ENCODE results near the gene ADGRG6.

Gene ADGRG6

GRCh38 chr6:142322066-142322465 lies 20.3 kb downstream of the ADGRG6 start:
- no peak for DNase-seq (ENCODE audit: low read depth)

DNA sequence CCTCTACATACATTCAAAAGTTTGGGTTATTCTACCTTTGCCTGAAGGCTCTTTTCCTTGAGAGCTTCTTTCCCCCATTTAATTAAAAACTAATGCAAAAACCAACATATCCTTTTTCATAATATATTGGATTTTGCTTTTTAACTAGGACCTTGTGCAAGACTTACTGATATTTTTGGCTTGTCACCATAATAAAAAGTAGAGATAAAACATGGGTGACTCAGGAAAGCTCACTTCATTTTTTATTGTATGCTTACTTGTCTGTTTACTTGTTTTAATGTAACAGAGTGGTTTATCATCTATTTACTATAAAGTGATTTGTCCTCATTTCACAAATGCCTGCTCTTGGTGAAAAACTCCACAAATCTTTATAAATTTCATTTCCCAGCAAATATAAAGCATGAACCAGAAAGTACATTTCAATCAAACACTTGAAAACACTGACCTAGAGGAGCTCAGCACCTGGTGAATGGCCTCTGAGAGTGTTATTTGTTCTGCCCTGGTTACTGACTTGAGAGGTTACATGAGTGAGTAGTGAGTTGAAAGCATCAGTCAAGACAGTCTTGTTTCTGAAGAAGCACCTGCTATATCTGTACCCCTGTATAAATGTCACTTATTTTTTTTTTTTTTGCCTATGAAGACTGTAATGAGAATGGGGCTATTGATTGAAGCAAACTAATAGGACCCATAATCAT lies 20.8 kb downstream of the ADGRG6 start:
- no peak for DNase-seq (ENCODE audit: low read depth)

DNA sequence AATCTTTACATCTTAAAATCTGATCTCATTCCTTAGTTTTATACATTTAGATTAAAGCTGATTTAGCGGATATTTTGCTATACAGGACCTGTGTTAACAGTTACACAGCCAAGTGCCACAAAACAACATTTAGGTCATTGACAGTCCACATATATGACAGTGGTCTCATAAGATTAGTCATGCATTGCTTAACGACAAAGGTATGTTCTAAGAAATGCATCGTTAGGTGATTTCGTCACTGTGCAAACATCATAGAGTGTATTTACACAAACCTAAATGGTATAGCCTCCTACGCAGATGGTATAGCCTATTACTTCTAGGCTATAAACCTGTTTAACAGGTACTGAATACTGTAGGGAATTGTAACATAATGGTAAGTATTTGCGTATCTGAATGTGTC lies 21.6 kb downstream of the ADGRG6 start:
- no peak for DNase-seq (ENCODE audit: low read depth)

GRCh38 chr6:142324111-142324510 lies 22.3 kb downstream of the ADGRG6 start:
- no peak for DNase-seq (ENCODE audit: low read depth)

- no peak for DNase-seq (ENCODE audit: low read depth)
These were observed 23.3 kb downstream of the ADGRG6 start for GRCh38 chr6:142325111-142325510.

GRCh38 chr6:142326540-142326939 lies 24.7 kb downstream of the ADGRG6 start:
- no peak for DNase-seq (ENCODE audit: low read depth)

- no peak for DNase-seq (ENCODE audit: low read depth)
These were observed 26.3 kb downstream of the ADGRG6 start for GRCh38 chr6:142328070-142328469.

GRCh38 chr6:142329486-142330113 lies 27.8 kb downstream of the ADGRG6 start:
- DNase-seq (ENCODE audit: low read depth), result no peak

- DNase-seq (ENCODE audit: low read depth), result no peak
These were observed 29.3 kb downstream of the ADGRG6 start for GRCh38 chr6:142331075-142331551.

DNA sequence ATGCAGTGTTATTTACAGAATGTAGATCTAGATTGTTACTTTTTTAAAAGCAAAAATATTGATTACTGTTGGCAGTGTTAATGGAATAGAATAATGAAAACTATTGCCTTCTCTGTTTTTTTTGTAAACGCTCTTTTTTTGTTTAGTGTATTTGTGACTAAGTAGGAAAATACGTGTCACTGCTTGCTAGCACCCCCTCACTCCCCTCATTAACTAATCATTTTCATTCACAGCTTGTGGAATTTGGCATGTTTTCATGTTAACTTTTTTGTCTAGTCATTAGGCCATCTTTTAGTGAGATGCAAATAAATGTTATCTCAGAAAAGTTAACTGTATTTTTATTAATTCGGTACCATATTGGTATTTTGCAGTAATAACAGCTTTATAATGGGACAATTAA lies 29.8 kb downstream of the ADGRG6 start:
- DNase-seq (ENCODE audit: low read depth), result no peak

- no peak for DNase-seq (ENCODE audit: low read depth)
These were observed 30.7 kb downstream of the ADGRG6 start for GRCh38 chr6:142332393-142333098.

- DNase-seq (ENCODE audit: low read depth), result no peak
These were observed 31.6 kb downstream of the ADGRG6 start for GRCh38 chr6:142333431-142333830.

DNA sequence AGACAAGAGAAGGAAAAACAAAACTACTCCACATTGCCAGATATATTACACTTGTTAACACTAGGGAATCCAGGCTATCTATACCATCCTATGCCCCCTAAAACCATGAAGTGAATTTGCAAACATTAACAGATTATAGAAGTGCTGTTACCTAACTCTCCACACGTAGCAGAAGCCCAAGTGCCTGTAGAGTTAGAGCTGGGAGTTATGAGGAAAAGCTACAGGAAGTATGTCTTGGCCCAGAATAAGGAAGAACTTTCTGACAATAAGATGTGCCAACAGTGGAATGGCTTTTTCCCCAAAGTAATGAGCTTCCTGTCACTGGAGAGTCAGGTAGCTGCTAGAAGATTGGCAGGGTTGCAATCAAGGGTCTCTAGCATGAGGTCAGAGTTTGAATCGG lies 32.5 kb downstream of the ADGRG6 start:
- no peak for DNase-seq (ENCODE audit: low read depth)

- DNase-seq (ENCODE audit: low read depth), result no peak
These were observed 33.6 kb downstream of the ADGRG6 start for GRCh38 chr6:142335415-142335814.

- DNase-seq (ENCODE audit: low read depth), result no peak
These were observed 34.4 kb downstream of the ADGRG6 start for GRCh38 chr6:142336183-142336582.

DNA sequence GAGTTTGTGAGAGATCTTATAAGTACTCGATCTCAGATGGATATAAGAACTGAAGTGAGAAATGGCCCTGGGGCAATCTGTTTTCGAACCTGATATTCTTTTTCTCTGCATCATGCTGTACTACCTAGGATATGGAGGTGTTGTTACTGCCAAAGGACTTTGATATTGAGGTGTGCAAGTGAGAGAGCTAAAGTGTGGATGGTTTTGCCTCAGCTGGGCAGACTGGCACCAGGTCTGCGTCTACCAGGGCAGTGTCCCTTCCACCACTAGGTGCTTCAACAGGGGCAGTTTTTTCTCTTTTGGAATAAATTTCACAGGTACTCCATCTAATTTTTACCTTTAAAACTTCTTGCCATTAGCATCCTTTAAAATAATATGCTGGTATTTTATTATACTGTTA lies 35.0 kb downstream of the ADGRG6 start:
- DNase-seq (ENCODE audit: low read depth), result no peak

DNA sequence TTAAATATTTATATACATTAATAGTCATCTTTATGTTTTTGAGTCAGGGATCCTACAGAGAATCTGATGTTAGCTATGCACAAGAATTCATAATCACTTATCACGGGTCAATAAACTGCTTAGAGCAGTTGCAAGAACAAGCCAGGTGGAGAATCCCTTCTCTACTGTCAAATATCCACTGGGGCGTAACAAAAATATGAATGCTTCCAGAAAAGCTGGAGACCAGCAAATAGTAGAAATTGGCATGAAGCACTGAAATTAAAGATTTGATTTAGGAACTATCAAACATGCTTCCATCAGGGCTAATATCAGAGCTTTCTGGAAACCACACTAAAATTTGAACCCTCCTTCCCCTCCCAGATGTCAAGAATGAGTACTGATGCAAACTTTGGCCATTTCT lies 37.3 kb downstream of the ADGRG6 start:
- DNase-seq (ENCODE audit: low read depth), result no peak

- DNase-seq (ENCODE audit: low read depth), result no peak
These were observed 38.3 kb downstream of the ADGRG6 start for GRCh38 chr6:142339968-142340658.

- DNase-seq (ENCODE audit: low read depth), result no peak
These were observed 40.1 kb downstream of the ADGRG6 start for GRCh38 chr6:142341855-142342330.

- DNase-seq (ENCODE audit: low read depth), result no peak
These were observed 41.2 kb downstream of the ADGRG6 start for GRCh38 chr6:142342986-142343385.

DNA sequence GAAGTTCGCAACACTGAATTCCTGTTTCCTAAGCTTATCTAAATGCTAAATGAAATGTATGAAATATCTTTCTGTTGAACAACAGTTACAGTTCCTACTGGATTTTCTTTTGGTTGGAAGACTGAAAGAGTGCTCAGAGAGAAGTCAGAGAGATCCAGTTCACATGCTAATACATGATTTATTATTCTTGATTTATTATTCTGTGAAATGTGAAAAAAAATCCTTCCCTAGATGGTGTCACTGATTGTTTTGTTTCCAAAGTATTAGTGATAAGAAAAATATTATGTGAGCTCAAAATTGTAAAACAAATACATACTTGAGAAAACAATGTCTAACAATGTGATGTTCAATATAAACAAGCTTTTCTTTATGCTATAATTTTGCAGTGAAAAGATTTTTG lies 42.1 kb downstream of the ADGRG6 start:
- DNase-seq (ENCODE audit: low read depth), result no peak

DNA sequence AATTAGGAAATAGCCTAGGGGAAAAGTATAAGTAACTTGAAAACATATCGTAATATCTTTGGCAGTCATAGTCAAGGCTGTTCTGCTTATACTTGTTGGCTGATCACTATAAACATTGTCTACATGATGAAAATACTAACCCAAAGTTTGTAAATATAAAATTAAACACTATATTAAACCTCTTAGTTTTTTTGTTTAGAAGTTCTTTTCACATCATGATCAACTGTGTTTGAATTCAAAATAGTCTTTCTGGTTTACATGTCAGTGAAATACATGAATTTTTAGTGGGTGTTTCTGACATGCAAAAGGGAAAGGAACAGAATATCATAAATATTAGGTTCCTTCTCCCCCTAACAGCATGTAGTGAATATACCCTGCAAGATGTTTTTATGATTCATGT lies 43.5 kb downstream of the ADGRG6 start:
- DNase-seq (ENCODE audit: low read depth), result no peak

All from HS-27A (cell line).